NCI-H460 (cell line): Measurements from ENCODE around the gene CAB39L. TPM values are rescaled to one million over a fixed set of nuclear protein-coding genes. Genes with fewer than 3 reads are reported as not detected.
"Not testable (repeated sequence)": the region's sequence is repeated elsewhere in the genome, so short reads cannot be mapped to it uniquely, and the experiment has no call there.

Experiments
- DNase-seq: peaks from one replicate; pipeline ENCODE4 v3.0.0-alpha.2; 2016; ENCODE audit warnings: low read depth; ENCODE audit errors: extremely low read depth
- total RNA-seq: library from RNA; depleted of rRNA; stranded (reverse); fragments of >200 nt; shearing (Covaris generic); gene quantifications from 2 replicates; pipeline ENCODE4 v1.2.3, GENCODE V29; 2014

The CAB39L gene
- total RNA-seq, 1 experiment from 2014 or later, result 6.7 TPM

DNA sequence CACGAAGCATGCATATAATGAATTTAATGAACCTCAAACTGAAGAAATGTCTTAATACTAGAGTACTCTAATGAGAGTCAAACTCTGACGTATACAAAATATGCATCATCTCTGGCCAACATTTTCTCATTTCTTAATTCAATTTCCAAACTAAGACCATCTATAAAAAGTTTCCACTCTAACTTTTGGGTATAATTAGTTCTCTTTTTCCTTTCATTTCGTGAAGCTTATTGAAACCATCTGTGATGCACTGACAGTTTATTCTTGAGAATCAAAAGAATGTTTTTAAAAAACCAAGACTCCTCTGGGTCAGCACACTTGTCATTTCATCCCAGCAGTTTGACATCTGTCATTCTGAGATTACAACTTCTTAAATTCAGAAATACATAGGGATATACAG, 90.0 kb downstream of the CAB39L start:
- DNase-seq, result no peak

DNA sequence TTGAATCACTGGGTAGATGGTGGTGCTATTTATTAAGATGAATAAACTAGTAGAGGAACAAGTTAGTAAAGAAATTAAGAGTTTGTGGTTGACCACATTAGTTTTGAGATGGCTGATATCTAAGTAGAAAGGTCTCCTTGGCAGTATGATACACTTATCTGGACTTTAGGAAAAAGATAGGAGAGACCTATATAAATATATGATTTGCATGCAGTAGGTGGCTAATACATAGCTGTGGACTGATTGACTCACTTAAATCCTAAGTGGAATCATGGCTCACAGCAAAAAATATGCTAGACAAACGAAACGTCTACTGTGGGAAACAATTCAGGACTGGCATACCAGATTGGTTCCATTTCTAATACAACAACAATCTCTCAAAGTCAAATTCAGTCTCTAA, 92.0 kb downstream of the CAB39L start:
- no peak for DNase-seq

DNA sequence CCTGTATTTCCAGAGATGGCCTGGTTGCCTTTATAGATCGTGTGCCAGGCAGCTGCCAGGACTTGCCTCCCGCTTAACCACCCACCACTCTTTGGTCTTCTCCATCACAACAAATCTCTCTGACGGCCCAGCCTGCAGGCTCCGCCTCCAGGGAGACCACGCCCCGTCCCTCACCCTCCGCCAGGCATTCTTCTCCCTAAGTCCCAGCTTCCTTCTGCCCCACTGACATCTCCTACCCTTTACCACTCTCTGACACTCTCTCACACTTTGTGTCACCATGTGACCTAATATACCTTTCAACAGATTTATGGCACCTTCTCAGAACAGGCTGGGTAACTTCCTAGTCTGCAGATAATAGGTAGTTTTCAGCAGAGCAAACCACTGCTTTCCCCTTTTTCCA, 95.1 kb downstream of the CAB39L start:
- DNase-seq, result no peak

DNA sequence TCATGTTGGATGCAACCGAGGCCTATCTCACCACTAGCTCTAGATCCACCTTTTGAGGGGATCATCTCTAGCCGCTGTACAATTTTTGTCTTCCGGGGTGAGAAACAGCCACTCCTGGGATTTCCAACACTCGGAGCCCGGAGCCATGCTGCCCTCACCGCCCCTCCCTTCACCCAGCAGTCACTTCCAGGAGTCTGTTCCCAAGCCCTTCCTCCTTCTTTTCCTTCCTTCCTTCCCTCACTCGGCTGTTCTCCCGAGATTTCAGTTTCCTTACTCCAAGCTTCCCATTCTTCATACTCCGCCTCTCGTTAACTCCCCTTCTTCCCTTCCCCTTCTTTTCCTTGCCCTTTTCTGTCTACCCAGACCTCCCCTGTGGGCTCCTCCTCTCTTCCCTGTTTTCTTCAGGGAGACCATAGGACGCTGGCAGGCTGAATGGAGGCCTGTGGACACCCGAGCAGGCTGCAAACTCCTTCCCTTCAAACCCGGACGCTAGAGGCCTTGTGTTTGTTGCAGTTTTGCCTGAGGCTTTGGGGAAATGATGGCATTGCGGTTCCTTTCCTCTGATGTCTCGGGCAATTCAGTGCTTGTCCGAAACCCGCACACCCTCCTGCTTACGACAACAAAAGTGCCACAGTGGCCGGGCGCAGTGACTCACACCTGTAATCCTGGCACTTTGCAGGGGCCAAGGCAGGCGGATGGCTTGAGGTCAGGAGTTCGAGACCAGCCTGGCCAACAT, 96.0 kb downstream of the CAB39L start:
- no peak for DNase-seq

DNA sequence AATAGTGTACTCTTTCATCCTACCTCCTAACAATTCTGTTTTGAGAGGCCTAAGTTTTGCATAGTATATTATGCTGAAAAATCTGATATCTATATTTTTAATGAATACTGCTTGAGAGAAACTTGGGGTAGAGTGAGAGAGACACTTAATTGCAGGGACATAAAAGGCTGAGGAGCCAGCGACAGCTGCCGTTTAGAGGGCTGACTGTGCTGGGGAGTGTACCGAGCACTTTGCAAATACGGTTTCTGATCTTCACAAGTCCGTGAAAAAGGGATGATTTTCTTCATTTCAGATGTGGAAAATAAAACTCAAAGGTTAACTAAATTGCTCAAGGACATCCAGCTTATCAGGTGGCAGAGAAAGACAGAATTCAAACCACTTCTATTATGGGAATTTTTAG, 97.4 kb downstream of the CAB39L start:
- no peak for DNase-seq

DNA sequence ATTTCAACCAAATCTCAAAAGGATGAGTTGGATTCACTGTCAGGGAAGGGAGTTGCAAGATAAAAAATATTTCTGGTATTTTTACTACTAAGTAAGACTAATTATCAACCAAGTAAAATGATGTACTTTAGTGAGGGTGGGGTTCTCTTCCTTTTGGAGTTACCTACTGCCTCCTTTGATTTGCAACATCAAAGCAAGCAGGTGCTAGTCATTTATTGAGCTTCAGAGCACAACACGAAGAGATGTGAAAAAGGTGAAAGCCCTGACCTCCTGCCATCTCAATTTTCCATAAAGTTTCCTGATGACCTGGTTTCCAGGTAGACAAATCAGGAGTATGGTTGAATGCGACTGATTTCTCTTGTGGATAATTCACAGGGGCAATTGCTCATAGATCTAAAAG, 100.1 kb downstream of the CAB39L start:
- no peak for DNase-seq

DNA sequence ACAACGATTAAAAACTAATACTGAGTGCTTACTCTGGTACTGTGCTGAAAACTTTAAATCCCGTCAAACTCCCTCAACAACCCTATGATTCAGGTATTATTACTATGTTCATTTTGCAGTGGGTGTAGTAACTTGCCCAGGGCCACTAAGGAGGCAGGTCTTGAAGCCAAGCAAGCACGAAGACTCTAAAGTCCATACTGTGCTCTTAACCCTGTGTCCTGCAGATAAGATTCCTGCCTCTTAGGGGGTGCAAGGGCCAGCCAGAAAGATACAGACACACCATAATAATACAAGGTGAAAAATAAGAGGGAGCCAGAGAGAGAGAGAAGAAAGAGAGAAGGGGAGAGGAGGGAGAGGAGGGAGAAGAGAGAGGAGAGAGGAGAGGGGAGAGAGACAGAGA, 100.6 kb downstream of the CAB39L start:
- DNase-seq, result no peak

DNA sequence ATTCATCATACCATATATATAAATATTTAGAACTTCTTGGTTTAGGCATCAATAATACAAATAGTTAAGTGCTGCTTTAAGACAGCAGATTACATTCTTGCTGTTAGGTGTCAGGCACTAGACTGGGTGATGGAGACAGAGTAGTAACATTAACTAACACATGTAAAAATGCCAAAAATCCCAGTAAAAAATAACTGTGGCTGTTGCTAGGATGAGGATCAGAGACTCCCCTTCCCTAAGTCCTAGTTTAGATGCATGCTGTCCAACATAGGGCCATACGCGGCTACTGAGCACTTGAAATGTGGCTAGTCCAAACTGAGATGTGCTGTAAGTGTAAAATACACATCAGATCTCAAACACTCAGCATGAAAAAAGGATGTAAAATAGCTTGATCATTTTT, 101.4 kb downstream of the CAB39L start:
- no peak for DNase-seq

DNA sequence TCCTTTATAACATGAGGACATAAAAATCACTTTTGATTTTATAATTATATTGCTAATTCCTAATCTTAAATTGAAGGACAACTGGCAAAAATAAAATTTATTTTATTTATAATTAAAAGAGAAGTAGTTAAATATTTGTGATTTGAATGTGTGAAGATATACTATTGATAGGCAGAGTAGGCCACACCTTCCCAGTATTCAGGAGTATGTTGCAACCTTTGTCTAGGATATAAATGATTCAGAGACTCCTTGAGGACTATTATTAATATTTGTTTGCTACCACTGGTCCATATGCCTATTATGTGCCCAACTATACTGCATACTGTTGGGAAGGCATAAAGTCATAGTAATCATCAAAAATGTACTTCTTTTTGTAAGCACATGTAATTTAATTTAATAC, 101.9 kb downstream of the CAB39L start:
- DNase-seq, result no peak

DNA sequence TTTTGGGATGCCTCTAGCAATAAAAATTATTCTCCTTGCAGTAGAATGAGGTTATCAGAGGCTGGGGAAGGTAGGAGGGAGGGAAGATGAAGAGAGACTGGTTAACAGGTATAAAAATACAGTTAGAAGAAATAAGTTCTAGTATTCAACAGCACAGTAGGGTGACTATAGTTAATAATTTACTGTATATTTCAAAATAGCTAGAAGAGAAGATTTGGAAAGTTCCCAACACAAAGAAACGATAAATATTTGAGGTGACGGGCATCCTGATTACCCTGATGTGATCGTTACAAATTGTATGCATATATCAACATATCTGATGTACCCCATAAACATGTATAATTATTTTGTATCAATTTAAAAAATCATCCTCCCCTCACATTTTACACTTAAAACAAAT, 102.3 kb downstream of the CAB39L start:
- DNase-seq, result no peak

DNA sequence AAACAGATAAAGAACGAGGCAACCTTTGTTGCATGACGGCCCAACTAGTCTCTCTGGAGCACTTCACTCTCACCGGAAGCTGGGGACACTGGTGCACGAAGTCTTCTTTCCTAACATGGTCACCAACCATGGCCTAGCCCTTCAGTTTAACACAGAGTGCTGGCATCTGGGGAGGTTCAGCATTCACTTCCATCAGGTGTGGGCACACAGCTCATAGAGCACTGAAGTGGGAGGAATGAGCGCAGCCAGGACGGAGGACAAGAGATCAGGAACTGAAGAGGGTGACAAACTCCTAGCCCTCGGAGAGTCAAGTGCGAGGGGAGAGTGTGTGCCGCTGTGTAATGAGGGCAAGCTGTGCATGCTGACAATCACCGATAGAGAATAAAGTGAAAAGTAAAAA, 103.7 kb downstream of the CAB39L start:
- DNase-seq, result no peak

DNA sequence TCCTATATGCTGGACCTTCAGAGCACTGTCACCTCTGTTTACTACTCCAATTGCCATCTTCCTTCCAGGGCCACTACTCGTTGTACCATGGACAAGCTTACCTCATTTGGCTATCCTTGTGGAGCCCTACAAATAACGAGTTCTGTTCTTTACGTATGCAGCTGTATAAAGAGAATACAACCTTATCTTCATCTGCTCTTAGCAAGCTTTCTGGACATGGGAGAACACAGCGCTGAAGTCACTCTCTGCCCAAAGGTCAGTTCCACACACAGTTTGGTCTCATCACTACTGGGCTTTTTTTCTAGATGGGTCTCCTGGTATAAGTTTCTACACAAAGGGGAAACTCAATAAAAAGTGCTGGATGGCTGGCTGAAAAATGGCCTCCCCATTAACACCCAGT, 107.2 kb downstream of the CAB39L start:
- DNase-seq, result no peak

DNA sequence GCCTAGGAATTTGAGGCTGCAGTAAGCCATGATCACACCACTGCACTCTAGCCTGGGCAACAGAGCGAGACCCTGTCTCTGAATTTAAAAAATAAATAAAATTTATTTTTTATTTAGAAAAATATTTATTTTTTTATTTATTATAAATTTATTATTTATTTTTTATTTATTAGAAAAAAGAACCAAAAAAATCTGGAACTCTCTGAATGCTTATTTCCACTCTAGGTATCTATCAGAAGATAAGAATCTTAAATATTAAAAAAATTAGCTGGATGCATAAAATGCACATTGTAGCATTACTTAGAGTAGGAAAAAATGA, 113.4 kb downstream of the CAB39L start:
- no peak for DNase-seq

DNA sequence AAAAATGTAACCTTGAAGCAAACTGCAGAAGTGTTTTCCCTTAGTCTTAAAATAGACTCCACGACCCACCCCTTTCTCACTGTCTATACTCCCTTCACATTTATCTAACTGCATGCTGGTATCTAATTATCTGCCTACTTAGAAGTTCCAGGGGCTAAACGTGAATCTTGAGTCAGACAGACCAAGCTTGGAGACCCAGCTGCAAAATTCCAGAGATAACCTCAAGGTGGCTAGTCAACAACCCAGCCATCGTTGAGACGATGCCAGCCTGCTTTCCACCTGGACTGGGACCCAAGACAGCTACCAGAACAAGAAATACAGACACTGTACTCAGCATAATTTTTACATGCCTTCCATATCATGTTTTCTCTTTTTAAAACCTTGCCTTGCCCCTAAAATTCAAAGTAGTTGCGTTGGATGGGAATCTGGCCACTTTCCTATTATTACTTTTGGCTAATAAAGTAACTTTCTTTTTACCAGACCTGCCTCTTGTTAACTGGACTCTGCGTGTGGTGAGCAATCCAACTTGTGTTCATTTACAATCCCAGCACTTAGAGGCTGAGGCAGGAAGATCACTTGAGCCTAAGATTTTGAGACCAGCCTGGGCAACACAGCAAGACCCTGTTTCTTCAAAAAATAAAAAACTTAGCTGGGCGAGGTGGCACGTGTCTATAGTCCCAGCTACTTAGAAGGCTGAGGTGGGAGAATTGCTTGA, 113.9 kb downstream of the CAB39L start:
- no peak for DNase-seq

DNA sequence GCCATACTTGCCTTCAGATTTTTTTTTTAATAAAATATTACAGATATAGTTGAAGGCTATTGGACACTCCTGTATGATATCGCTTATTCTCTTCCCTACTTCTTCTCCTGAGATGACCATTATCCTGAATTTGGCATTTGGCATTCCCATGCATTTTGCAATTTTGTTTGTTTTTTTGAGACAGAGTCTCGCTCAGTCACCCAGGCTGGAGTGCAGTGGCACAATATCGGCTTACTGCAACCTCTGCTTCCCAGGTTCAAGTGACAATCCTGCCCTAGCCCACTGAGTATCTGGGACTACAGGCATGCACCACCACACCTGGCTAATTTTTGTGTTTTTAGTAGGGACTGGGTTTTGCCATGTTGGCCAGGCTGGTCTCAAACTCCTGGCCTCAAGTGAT, 116.7 kb downstream of the CAB39L start:
- DNase-seq, result not testable (repeated sequence)

DNA sequence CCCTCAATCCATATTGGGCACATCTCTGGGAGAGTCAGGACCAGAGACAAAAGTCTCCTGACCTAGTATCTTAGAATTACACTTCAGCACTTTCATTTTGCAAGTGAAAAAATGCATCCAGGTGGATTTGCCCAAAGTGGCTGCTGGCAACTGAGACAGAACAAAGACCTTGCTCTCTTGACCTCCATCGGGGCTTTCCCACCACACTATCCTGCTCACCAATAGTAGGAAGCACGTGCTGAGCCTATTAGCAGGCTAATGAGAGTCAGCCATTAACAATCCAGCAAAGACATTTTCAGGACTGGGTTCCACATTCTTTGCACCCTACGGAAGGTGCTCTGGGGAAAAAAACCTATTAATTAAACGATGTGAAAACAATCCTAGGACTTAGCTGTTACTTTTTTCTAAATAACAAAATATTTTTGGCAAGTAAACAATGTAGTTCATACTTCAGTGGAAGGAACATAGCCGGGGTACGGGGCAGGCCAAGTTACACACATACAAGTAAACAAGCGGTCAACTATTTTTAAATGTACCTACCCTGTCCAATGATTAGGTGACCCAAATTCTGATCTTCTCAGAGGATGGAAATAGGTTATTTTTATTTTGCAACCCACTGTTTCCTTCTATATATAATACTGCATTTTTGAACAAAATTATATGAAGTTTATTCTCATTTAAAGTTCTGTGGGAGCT, 117.5 kb downstream of the CAB39L start:
- no peak for DNase-seq

DNA sequence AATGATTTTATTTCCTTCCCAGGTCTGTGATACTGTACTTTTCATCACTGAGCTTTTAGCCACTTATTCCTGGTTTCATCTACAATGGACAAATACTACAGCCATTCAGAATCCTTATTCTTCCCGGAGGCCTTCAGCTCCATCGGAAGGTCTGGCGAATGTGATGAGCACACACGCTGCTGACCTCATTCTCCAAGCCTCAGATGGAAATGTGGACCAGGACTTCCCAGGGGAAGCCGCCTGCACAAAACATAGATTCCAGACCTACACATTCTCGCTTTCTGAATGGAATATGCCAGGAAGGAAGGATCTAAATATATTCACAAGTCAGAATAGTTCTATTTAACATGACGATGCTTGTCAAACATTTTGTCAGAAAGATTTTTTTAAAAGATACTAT, 120.5 kb downstream of the CAB39L start:
- DNase-seq, result no peak

DNA sequence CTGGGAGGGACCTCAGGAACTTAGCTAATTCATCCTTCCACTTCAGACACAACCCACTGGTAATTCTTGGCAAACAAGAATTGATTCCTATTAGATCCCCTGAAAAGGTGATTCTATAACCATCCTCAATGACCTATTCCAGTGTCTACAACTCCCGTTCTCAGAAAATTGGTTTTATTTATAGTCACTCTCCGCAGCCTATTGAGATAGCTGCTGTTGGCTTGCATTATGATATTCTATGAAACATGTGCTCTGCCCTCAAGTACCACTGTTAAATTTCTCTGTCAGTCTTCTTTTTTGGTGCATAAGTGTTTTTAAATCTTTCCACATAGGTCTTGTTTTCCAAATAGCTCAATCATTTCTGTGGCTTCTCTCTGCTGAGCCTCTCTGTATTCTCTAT, 121.2 kb downstream of the CAB39L start:
- DNase-seq, result no peak

DNA sequence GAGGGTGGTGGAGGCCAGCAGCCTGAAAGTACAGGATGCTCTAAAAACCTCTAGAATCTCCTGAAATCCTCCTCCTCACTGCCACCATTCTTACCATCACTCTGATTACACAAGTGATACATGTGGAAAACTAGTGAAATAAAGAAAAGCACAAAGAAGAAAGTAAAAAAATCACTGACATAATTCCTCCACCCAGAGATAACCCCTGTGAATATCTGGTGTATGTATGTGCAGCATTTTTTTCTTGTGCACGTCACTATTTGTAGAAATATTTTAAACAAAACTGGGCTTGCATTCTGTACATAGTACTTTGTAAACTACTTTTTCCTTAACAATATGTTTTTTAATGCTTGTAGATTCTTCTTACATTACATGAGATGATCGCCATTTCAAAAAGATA, 122.9 kb downstream of the CAB39L start:
- no peak for DNase-seq

DNA sequence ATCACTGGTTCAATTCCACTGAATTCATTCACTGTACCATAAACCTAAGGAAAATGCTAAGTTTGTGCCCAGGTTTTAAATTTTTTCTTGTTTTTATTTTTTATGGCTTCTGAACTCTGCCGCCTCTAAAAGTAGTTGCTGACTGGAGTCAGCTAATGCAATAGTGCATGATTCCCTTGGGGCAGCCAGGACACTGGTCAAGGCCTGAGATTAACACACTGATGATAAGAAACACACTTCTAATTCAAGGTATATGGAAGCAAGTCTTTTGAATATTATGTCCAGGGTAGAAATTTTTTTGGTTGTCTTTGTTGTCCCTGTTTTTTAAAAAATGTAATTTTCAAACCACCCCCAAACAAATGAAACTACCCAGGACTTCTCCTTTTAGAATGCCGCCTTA, 123.9 kb downstream of the CAB39L start:
- DNase-seq, result no peak

DNA sequence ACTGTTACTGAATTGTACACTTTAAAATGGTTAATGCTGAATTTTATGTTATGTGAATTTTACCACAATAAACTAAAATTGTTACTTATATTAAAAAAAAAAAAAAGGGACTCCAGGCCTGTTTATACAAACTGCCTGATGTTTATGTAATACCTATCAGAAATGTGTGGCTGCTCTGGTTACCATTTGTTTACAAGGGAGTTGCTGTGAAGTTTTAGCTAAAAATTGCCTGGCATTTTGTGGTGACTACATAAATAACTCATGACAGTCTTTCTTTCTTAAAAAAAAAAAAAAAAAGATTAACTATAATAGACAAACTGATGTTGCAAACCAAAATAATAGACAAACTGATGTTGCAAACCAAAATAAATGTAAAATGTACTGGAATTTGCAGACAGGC, 124.3 kb downstream of the CAB39L start:
- no peak for DNase-seq
